NCI-H2081 treated with DMSO at 0.1 percent for 48 hours (cell line): ENCODE results near the gene RTN3.
"Not testable (repeated sequence)": the region's sequence is repeated elsewhere in the genome, so short reads cannot be mapped to it uniquely, and the experiment has no call there.

ENCODE experiments used
- DNase-seq: peaks from one replicate; lab custom pipeline; 2025; lab: John Stamatoyannopoulos, UW

RTN3 gene

GRCh38 chr11:63682066-63683021 lies 1.0 kb downstream of the RTN3 start:
- no peak for DNase-seq

- no peak for DNase-seq
Observed at GRCh38 chr11:63683133-63683991, 2.1 kb downstream of the RTN3 start.

- DNase-seq, result not testable (repeated sequence)
Observed at GRCh38 chr11:63685158-63685721, 3.9 kb downstream of the RTN3 start.

- no peak for DNase-seq
Observed at GRCh38 chr11:63686926-63687325, 5.6 kb downstream of the RTN3 start.

- no peak for DNase-seq
Observed at GRCh38 chr11:63687845-63688244, 6.5 kb downstream of the RTN3 start.

GRCh38 chr11:63694596-63694995 lies 13.3 kb downstream of the RTN3 start:
- DNase-seq, result no peak

- DNase-seq, result no peak
Observed at GRCh38 chr11:63698976-63699733, 17.9 kb downstream of the RTN3 start.

- DNase-seq, result no peak
Observed at GRCh38 chr11:63699896-63700295, 18.6 kb downstream of the RTN3 start.

- no peak for DNase-seq
Observed at GRCh38 chr11:63705526-63705925, 24.2 kb downstream of the RTN3 start.

GRCh38 chr11:63708764-63709163 lies 27.5 kb downstream of the RTN3 start:
- DNase-seq, result no peak

- DNase-seq, result no peak
Observed at GRCh38 chr11:63709336-63709884, 28.1 kb downstream of the RTN3 start.

- no peak for DNase-seq
Observed at GRCh38 chr11:63710476-63711217, 29.3 kb downstream of the RTN3 start.

GRCh38 chr11:63711838-63712237 lies 30.5 kb downstream of the RTN3 start:
- DNase-seq, result no peak

GRCh38 chr11:63713766-63714165 lies 32.5 kb downstream of the RTN3 start:
- no peak for DNase-seq

GRCh38 chr11:63716046-63716445 lies 34.7 kb downstream of the RTN3 start:
- no peak for DNase-seq

- DNase-seq, result no peak
Observed at GRCh38 chr11:63719001-63719400, 37.7 kb downstream of the RTN3 start.

GRCh38 chr11:63719987-63720386 lies 38.7 kb downstream of the RTN3 start:
- DNase-seq, result no peak

- no peak for DNase-seq
Observed at GRCh38 chr11:63720611-63721010, 39.3 kb downstream of the RTN3 start.

- no peak for DNase-seq
Observed at GRCh38 chr11:63729326-63729725, 48.0 kb downstream of the RTN3 start.

- no peak for DNase-seq
Observed at GRCh38 chr11:63736864-63737263, 55.6 kb downstream of the RTN3 start.

- DNase-seq, result no peak
Observed at GRCh38 chr11:63737718-63738117, 56.4 kb downstream of the RTN3 start.
